Superior temporal gyrus (tissue), 1 donor: ENCODE data around the gene ZDHHC8.

Source experiments
- DNase-seq: peaks from one replicate; pipeline ENCODE4 v3.0.0-alpha.2; 2016; ENCODE audit errors: extremely low spot score

The ZDHHC8 gene

DNA sequence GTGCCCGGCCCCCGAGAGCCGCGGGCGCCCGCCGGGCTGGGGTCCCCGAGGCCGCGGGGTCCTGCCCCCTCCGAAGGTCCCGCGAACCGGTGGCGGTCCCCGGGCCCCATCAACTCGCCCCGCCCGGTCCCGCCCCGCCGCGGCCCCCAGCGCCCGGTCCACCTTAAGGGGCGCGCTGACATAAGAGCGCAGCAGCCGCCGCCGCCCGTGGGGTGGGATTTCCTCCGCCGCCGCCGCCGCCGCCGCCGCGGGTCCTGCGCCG lies at the start of gene ZDHHC8:
Gene ZDHHC8, plus strand, starts transcription at position 208 of the 262 bp plus-strand sequence. CDS start 144 bp downstream, outside the sequence.
- no peak for DNase-seq

DNA sequence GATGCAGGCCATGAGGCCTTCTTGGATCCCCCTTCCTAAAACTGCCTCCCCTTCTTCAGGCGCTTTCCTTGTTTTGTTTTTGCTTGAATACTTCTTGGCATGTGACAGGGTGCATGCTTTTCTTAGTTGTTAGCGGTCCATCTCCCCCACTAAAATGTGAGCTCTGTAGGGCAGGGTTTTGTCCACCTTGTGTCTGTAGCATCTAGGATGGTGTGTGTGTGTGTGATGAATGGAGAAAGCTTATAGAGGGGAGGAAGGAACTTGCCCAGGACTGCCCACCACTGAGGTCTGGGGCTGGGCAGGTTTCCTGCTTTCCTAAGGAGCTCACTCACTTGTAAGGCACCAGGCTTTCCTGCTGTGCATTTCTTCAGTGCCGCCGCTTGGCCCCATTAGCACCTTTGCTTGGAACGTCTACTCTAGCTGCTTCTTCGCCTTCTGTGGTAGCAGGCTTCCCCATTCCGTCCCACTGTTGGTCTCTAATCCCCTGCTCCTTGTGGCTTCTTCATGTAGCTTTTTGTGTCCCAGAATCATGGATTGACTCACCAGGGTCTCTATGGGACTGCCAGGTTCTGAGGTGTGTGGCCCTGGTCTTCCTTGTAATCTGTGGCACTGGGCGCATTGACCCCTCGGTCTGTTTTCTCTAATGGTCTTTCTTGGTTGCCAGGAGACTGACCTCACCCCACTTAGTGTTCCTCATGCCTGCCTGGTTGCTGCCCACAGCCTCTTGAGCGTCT lies 48.3 kb upstream of the ZDHHC8 start:
- no peak for DNase-seq

DNA sequence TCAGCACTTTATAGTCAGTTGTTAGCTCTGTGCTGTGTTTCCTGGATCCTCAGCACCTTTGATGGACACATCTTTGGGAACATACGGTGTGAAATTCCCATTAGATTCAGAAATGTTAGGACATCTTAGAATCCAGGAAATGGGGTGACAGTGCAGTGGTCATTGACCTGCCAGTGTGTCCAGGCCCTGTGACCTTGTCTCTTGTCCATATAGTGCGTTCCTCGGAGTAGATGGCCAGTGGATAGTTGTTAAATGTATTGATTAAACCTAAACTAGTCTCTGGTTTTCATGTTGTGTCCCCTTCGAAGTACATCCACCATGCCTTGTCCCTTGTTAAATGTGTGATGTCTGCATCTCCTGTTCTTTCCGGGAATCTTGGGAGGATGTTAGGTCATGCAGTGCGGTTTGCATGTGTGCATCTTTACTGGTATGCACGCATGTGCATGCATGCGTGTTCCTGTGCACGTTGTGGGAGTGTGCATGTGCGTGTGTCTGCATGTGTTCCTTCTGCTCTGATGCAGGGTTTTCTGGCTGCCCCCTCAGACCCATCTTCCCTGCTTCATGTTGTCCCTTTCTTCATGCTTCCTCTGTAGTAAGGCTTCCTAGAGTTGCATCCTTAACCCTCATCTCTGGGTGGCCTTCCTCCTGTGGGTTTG lies 47.6 kb upstream of the ZDHHC8 start:
- DNase-seq: no peak

GRCh38 chr22:20084547-20085413 lies 46.8 kb upstream of the ZDHHC8 start:
- no peak for DNase-seq

- no peak for DNase-seq
These were observed 46.0 kb upstream of the ZDHHC8 start for GRCh38 chr22:20085651-20086050.

GRCh38 chr22:20086101-20086599 lies 45.5 kb upstream of the ZDHHC8 start:
- no peak for DNase-seq

GRCh38 chr22:20086763-20087162 lies 44.8 kb upstream of the ZDHHC8 start:
- no peak for DNase-seq

DNA sequence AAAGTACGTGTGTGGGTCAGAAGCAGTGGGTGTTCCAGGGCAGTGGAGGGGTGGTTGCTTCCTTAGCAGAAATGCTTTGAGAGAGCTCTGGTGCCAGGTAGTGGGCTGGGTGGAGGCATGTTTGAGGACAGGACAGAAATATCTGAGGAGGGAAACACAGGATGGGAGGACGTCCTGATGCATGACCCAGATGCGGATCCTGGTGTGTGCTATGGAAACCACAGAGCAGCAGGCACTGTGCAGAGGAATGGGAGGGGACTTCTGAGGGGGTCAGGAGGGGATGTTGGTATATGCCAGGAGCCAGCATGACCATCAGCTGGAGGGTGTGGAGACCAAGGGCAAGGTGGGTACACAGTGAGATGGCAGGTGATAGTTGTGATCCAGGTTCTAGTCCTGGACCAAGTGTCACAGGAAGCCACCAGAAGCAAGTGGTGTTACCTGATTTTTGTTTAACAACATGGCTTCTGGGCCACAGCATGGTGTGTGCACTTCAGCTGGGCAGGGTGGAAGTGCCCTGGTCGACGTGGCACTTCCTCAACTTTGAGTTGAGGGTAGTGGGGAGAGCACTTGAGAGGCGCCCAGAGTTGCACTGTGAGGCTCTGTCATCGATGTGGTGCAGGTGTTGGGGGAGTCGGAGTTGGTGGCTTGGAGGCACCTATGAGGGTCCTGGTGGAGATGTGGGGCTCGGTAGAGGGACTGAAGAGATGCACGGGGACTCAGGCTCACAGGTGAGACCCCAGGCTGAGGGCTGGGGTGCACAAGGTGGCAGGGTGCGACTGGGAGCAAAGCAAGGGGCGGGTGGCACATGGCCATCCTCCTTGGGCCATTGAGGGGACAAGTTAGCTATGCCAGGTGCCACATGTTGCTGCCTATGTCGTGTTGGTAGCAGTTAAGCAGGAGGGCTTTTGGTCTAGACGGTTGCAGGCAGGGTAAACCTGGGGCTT lies 44.0 kb upstream of the ZDHHC8 start:
- no peak for DNase-seq

- no peak for DNase-seq
These were observed 43.3 kb upstream of the ZDHHC8 start for GRCh38 chr22:20088263-20088648.

DNA sequence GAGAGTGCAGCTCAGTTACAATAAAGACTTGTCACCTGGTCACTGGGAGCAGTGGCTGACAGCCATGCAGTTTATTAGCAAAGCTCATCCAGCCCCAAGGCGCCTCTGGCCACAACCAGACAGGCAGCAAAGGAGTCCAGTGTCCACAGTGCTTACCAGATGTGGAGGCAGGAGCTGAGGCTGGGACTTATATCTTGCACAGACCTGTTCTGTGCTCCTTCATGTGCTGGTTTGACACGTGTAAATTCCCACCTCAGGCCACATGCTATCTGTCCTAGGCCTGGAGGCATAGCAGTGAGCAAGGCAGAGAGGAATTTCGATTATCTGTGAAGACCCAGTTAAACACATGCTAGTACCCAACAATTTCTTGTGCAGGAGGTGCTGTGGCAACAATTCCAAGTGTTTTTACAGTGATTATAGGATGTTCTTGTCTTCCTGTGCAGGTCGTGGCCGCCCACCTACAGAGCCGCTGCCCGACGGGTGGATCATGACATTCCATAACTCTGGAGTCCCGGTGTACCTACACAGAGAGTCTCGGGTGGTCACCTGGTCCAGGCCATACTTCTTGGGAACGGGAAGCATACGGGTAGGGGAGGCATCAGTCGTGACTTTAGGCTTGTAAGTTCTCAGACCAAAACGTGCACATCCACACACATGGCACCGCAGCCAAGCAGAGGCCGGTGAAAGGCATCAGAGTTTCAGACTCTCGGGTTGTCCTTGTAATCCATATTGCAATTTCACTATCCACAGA lies 42.2 kb upstream of the ZDHHC8 start:
- no peak for DNase-seq

GRCh38 chr22:20089977-20090729 lies 41.5 kb upstream of the ZDHHC8 start:
- no peak for DNase-seq

- no peak for DNase-seq
These were observed 40.8 kb upstream of the ZDHHC8 start for GRCh38 chr22:20090730-20091240.

GRCh38 chr22:20091690-20092476 lies 39.7 kb upstream of the ZDHHC8 start:
- DNase-seq: no peak

- DNase-seq: no peak
These were observed 39.1 kb upstream of the ZDHHC8 start for GRCh38 chr22:20092477-20092854.

- DNase-seq: peak; percentile 29
These were observed 38.0 kb upstream of the ZDHHC8 start for GRCh38 chr22:20093418-20094196.

DNA sequence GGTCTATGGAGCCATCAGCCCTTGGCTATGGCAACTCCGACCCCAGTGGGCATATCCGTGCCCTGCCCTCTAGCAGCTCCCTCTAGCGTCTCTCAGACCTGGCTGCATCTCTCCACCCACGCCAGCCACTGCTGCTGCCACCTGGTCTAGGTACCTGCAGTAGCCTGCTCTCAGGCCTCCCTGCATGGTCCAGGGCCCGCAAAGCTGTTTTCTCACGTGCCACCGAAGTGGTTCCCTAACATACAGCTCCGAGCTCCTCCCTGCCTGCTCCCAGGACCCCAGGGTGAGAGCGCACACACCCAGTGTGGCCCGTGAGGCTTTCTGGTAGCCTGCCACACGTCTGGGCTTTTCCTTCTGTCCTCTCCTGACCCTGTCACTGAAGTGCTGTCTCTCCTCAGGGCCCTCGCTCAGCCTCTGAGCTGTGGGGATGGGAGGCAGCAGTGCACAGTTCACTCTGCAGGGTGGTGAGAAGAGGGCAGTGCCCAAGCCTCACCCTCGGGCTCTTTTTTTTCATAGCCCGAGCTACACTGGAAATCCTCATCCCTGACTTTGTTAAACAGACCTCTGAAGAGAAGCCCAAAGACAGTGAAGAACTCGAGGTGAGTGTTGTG lies 37.3 kb upstream of the ZDHHC8 start:
- DNase-seq: no peak

- no peak for DNase-seq
These were observed 36.1 kb upstream of the ZDHHC8 start for GRCh38 chr22:20095521-20095920.
